Kasumi-1 (cell line): Measurements from ENCODE around the gene CALU.

Experiments
- DNase-seq, 2 experiments: peaks; one replicate each; lab custom pipeline; 2025; lab: John Stamatoyannopoulos, UW

The CALU gene

DNA sequence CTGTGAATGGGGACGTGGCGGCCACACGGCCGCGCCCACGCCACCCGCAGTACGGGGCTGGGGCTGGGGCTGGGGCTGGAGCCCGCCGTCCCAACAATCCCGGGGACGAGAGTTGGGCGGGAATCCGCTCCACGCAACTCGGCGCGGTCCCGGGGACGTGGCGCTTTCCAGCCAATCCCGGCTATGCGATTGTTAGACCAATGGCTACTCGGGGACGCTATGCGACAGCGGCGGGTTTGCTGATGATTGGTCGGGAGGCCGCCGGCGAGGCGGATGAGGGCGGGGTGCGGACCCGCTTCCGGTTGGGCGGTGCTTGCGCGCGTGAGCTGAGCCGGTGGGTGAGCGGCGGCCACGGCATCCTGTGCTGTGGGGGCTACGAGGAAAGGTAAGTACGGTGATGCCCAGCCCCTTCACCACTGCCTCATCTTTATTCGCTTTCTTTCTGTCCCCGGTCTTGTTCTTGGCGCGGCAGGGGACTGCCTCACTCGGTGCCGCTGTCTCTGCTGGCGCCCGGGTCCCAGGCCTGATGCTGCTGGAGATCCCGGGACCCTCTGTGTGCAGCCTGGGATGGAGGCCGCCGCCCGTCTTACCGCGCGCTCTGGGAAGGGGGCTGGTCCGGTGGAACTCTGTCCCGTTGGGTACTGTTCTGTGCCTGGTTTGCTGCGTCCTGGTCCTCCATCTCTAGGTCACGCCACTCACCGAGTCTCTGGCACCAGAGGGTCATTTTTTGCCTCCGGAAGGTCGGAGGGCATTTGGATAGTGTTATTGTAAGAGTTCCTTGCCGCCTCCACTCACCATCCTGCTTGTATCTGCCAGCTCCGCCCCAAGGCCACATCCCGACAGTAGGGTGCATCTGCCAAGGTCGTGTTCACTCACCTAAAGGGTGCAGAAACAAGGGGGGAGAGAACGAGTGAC lies at the start of gene CALU:
Gene CALU (plus strand): TSS at position 312 of the 915 bp plus-strand sequence. CDS start 9,225 bp downstream, outside the sequence.
- DNase-seq: peak; percentile 92 to 94

- no peak for DNase-seq
Measured at GRCh38 chr7:128691227-128691626, 47.9 kb upstream of the CALU start.

DNA sequence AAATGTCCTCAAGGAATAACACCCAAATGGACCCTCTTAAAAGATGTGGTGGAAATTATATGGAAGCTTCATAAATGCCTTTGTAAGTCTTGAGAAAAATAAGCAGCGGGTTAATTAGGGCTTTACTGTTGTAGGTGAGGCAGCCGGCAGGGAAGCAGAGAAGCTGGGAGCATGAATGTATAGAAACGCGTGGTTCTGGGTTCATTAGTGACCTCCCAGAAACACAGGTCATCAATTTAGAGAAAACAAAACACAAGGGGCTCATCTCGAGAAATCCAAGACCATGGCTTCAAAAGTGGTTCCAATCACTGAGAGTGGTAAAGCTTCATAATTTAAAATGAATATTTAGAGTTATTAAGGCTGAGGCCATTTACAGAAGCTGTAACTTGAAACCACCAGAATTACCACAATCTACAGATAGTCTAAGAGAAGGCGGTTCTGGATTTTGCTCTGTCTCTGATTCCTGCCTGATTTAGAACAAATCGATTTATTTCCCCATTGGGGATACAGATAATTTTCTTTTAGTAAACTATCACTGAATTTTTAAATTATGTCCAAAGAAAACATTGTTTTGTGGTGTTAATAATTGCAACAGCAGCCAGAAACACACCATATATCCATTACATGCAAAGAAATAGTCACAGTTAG lies 46.4 kb upstream of the CALU start:
- DNase-seq: no peak

DNA sequence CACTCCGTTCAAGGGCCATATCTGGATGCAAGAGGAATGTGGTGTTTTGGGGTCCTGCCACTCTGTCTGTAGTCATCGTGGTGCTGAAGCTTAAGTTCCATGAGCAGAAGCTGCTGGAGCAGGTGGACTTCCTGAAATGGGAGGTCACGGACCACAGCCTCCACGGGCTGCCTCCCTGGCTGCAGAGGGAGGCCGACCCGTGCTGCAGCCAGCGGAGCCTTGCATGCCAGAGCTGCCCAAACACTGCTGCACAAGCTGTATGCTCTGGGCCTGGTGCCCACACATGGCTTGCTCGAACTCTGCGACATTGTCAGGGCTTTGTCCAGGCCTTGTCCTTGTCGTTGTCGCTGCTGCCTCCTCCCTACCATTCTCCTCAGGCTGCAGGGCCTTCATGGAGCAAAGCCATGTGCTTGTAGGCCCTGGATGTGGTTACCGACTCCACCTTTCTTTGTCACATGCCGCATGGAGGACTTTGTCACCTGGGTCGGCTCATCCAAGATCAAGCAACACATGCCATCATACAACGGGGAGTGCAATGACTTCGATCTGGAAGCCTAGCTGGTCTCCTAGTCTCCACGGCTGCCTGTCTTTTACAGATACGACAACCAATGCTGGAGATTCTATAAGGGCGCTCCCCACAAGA lies 45.7 kb upstream of the CALU start:
- DNase-seq: no peak

DNA sequence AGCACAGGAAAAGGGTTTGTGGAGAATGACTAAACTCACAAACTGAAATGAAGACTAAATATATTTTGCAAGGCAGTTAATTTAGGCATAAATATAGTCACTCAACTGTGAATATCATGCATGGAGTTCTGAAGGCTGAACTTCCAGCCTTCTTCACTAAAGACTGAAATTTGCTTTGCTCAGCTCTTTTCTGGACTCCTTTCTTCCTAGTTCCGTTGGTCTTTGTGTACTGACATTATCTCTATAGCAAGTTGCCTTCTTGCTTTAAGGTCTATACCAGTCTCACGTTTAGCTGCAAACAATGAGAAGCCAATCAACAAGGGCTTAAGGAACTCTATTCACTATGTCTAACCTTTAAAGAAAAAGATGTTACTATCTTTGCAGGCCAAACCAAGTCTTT lies 44.4 kb upstream of the CALU start:
- no peak for DNase-seq

DNA sequence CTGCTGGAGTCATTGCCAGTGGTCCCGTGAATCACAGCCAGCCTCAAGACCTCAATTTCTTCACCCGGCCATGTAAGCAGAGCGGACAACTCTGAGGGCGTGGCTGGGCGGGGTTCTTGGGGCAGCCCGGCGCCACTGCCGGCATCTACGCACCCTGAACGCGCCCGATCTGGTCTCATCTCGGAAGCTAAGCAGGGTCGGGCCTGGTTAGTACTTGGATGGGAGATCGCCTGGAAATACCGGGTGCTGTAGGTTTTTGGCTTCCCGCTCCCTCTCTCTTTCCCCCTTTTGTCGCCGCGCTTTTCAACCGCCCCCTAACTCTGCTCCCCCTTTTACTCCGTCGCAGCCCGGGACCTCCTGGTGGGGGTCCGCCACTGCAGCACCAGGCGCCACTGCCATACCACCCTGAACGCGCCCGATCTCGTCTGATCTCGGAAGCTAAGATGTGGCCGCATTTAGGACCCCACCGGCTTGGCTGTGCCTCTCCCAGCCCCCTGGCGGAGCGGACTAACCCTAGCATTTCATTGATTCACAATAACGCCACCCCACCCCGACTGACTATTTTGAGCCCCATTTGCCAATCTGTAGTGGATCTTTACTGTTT lies 41.8 kb upstream of the CALU start:
- DNase-seq: peak; percentile 56 to 59

GRCh38 chr7:128699196-128699712 lies 39.9 kb upstream of the CALU start:
- DNase-seq: no peak

GRCh38 chr7:128699895-128700294 lies 39.3 kb upstream of the CALU start:
- DNase-seq: no peak

GRCh38 chr7:128701062-128701785 lies 37.9 kb upstream of the CALU start:
- DNase-seq: no peak

DNA sequence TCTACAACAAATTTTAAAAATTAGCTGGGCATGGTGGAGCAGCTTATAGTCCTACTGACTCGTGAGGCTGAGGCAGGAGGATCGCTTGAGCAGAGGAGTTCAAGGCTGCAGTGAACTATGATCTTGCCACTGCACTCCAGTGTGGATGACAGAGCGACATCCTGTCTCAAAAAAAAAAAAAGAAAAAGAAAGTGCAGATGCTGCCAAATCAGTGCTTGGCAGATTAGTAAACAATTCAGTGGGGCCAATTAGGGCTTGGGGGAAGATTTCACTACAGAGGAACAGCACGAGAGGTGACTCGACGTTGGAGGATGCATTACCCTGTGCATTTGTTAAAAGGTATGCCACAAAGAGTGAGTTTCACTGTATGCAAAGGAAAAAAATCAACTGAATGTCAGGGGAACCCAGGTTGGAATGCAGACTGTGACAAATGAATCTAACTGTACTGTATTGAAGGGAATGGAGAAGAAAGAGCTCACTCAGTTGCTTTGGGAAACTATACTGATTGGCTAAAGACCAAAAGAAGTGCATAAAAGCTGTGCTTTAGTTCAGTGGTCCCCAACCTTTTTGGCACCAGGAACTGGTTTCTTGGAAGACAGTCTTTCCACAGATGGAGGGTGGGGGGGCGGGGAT lies 35.4 kb upstream of the CALU start:
- no peak for DNase-seq

DNA sequence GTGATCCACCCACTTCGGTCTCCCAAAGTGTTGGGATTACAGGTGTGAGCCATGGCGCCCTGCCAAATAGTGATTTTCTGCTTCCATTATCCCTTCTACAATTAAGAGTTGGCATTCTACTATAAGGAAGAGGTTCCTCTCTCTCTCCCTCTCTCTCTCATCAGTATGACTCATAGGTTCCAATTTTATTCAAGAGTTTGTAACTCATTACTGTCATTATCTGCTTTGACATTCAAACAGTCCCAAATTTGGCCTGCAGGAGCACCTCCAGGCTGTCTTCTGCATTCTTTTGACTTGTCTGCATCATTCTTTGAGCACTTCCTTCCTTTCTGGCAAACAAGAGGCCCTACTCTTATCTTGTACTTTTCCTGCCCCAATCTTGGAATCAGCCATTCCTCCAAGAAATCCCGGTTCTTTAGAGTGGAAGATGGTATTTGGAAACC lies 33.2 kb upstream of the CALU start:
- DNase-seq: no peak

DNA sequence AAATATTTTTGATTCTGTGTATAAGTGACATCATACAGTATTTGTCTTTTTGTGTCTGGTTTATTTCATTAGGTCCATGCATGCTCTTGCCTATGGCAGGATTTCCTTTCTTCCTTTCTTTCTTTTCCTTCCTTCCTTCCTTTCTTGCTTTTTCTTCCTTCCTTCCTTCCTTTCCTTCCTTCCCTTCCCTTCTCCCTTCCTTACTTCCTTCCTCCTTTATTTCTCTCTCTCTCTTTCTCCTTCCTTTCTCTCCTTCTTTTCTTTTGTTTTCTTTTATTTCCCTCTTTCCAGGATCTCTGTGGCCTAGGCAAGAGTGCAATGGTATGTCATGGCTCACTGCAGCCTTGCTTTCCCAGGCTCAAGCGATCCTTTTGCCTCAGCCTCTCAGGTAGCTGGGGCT lies 31.4 kb upstream of the CALU start:
- DNase-seq: no peak

GRCh38 chr7:128708235-128708634 lies 30.9 kb upstream of the CALU start:
- DNase-seq: no peak

GRCh38 chr7:128708824-128709223 lies 30.3 kb upstream of the CALU start:
- DNase-seq: no peak

- DNase-seq: no peak
Measured at GRCh38 chr7:128710481-128710880, 28.7 kb upstream of the CALU start.

DNA sequence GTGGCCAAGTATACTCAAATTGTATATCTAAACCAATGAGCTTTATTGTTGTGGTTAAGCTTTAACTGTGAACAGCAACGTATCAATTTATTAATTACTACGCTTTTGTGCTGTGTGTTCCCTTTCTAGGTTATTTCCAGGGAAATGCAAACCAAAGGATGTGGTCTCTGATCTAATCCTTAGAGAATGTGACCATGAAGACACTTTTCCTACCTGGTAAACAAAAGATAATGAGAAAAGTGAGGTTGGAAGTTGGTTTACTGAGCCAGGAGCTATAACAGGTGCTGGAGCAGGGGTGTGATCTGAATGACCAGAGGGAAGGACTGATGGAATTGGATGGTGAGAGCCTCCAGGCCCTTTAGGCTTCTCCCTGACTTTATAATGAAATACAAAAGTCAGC lies 25.4 kb upstream of the CALU start:
- no peak for DNase-seq

DNA sequence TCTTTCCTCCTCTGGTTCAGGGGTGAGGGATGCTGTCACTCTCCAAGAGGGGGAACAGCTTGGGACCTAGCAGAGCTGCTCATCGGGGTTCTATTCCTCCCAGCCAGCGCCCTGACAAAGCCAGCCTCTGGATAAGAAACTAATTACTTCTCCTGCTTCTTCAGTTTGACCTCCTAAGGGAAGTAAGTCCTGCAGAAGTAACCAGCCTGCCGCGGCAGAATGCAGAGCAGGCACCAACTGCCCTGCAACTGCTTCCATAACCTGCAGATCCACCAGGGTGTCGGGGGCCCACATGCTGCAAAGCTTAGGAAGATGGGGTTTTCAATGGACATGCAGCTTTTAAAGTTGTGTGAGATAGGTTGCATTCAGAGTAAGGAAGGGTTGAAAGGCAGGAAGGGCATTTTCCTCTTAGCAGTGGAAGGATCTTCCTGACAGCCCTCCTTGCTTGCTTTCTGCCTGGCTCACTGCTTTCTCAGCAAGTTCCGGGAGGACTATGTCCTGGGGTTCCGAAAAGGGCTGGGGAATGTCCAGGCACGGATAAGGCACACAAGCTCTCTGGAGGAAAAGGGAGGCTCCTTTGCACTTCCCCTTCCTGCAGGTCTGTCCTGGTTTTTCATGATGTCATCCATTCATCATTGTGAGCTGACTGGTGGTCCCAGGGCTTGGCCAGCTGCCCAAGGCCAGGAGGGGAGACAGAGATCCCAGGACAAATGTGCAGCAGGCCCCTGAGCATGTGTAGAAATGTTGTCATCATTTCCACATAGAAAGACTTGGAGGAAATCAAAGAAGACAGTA lies 24.3 kb upstream of the CALU start:
- no peak for DNase-seq

GRCh38 chr7:128718967-128719642 lies 20.1 kb upstream of the CALU start:
- no peak for DNase-seq

DNA sequence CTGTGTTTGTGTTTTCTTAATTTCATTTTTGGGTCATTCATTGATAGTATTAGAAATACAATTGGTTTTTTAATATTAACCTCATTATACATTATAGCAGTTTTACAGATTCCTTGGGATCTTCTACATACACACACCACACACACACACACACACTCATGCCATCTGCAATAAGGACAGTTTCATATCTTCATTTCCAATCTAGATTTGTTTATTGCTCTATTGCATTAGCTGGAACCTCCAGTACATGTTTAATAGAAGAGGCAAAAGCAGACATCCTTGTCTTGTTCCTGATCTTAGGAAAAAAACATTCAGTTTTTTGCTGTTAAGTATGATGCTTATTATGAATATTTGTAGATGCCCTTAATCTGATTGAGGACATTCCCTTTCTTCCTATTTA lies 17.8 kb upstream of the CALU start:
- DNase-seq: no peak

DNA sequence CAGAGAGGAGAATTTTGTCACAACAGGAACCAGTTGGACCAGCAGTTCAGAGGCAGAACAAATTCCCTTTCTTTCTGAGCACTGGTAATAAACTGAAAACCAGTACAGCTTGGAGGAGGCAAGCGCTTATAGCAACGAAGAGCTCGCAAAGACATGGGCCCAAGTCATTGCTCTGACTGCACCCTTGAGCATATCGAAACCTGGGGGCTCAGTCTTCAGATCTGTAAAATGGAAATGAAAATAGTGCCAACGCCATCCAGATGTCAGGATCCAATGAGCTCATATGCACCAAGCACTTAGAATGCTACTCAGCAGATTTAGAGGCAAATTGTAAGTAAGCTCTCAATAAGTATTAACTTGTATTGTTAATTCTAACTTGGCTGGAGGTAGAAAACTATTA lies 14.4 kb upstream of the CALU start:
- no peak for DNase-seq
